GM10248 (cell line): ENCODE data around the gene WDR1.

Source experiments
- CTCF ChIA-PET: fragments of 300-600 bp; sonication (Branson Sonifier 250); formaldehyde crosslinking; extraction: SDS; loops from one replicate; lab custom pipeline; 2021; ENCODE audit warnings: antibody characterized with exemption; lab: Yijun Ruan, JAX
- POLR2A ChIA-PET: fragments of 350-650 bp; sonication (Branson Sonifier 250); formaldehyde crosslinking; extraction: SDS; loops from one replicate; lab custom pipeline; 2020; ENCODE audit warnings: antibody characterized with exemption; lab: Yijun Ruan, JAX
- DNase-seq: peaks from one replicate; pipeline ENCODE4 v3.0.0; 2012; ENCODE audit errors: extremely low spot score
- TF ChIP-seq, protein P1 (sequence below): IDR thresholded peaks from 2 replicates; pipeline ENCODE4 v1.5.1; 2012; ENCODE audit warnings: mild to moderate bottlenecking, low read depth; ENCODE audit errors: extremely low read depth, missing control alignments, control extremely low read depth

Gene WDR1

DNA sequence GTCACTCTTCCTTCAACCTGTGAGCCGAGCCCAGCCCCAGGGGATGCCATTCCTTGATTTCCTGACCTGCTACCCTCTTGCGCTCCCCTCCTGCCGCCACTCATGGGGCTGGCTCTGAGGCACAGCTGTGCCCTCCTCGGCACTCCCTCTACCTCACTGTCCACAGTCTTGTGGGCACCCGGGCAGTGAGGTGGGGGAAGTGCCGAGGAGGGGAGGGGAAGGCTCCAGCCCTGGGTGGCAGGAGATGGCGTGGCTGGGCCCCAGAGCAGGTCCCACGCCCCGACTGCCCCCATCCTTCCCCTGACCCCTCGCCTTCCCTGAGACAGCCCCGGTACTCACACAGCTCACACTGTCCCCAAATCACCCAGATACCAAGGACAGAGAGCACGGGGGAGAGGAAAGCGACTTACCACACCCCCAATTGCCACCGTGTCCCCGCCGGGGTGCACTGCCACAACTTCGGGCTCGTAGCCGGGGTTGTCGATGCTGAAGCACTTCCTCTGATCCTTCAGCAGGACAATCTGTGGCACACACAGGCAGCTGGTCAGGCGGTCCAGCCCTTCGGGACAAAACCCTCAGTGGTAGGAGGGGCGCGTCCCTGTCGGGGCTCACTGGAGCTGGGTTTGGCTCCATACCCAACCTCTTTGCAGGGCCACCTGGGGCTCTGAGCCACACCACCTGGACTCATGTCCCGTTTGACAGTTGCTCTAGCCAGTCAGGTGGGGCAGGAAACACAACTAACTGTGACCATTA, 37.9 kb downstream of the WDR1 start:
- ChIA-PET CTCF (interaction anchor here (1.4 kb wide), 1 partner anchor 9 kb away, joined by 5 read pairs; no protein-coding TSS in a partner anchor), POLR2A (interaction anchor here (0.5 to 1.2 kb wide), 2 partner anchors 10 to 18 kb away, joined by 3 read pairs; no protein-coding TSS in a partner anchor)
- DNase-seq: peak; percentile 12
- TF ChIP-seq, protein P1, sequence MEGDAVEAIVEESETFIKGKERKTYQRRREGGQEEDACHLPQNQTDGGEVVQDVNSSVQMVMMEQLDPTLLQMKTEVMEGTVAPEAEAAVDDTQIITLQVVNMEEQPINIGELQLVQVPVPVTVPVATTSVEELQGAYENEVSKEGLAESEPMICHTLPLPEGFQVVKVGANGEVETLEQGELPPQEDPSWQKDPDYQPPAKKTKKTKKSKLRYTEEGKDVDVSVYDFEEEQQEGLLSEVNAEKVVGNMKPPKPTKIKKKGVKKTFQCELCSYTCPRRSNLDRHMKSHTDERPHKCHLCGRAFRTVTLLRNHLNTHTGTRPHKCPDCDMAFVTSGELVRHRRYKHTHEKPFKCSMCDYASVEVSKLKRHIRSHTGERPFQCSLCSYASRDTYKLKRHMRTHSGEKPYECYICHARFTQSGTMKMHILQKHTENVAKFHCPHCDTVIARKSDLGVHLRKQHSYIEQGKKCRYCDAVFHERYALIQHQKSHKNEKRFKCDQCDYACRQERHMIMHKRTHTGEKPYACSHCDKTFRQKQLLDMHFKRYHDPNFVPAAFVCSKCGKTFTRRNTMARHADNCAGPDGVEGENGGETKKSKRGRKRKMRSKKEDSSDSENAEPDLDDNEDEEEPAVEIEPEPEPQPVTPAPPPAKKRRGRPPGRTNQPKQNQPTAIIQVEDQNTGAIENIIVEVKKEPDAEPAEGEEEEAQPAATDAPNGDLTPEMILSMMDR: no peak

DNA sequence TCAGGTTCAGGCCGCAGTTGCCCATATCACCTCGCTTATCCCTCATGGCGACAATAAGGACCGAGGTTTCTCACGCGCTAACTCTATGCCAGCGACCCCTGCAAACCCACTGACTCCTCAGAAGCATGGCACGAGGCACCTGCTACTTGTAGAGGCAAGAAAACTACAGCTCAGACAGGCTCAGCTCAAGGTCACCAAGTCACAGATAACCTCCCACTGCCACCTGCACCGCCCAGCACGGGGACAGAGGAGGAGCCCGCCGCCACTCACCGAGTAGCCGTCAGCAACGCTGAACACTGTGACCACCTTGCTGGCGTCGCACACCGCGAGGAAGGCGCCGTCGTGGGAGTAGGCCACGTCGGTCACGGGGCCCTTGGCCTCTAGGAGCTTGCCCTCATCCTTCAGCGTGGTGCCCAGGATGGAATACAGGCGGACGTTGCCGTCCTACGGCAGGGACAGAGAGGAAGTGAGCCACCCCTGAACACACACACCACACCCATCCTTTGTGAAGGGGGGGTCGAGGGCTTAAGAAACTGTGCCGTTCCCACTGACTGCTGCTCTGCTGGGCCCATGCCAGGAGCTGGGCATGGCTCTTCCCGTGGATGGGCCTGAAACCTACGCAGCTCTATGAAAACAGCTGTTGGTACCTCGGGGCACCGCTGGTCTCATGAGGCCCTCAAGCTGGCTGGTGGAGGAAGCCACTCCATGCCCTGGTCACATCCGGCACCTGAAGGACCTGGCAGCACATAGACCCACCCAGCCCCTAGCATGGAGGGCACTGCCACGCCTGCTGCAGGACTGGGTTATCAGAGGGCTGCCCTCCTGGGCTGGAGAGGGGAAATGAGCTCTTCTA, 38.9 kb downstream of the WDR1 start:
- TF ChIP-seq, protein P1: no peak
- CTCF ChIA-PET: interaction anchor here (1.4 kb wide), 2 partner anchors 8 to 16 kb away, joined by 3 to 5 read pairs; no protein-coding TSS in a partner anchor
- peak; percentile 13 for DNase-seq
- POLR2A ChIA-PET: interaction anchor here (0.5 to 1.2 kb wide), 2 partner anchors 11 to 19 kb away, joined by 3 read pairs; no protein-coding TSS in a partner anchor

DNA sequence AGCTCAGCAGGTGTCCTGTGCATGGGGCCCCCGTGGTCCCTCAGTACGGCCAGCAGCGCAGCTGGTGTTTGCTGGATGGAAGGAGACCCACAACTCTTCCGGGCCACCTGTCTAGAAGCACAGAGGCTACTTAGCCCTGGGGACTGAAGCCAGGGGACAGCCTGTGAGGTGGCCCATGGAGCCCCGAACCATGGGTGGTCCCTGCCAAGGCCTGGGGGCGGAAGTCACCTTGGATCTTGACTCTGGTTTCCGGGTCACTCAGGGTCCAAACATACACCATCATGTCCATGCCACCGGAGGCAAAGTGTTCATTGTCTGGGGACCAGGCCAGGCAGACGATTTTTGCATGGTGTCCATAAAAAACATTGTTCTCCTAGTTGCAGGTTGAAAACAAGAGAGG, 39.5 kb downstream of the WDR1 start:
- TF ChIP-seq, protein P1: no peak
- CTCF ChIA-PET: interaction anchor here (1.4 to 1.7 kb wide), 2 partner anchors 11 to 16 kb away, joined by 3 to 4 read pairs; no protein-coding TSS in a partner anchor
- DNase-seq: no peak
- POLR2A ChIA-PET: interaction anchor here (1.2 kb wide), 1 partner anchor 20 kb away, joined by 3 read pairs; no protein-coding TSS in a partner anchor

DNA sequence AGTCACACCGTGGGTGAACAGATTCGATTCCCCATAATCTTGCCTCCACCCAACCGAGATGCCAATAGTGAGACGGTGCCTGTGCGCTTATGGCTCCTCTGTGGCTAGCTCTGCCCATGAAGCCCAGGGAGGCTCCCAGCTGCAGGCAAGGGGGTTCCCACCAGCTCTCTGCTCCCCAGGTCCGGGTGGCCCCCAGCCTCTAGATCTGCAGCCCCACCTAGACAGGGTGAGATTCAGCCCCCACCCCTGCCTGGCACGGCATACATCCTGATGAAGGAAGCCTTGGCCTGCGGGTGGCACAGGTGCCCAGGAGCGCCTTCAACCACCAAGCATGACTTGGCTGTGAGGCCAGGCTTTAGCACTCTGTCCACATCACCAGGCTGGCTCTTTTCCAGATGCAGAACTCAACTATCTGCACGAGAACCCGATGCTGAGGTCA, 40.6 kb downstream of the WDR1 start:
- no peak for DNase-seq
- TF ChIP-seq, protein P1: no peak
- CTCF ChIA-PET: interaction anchor here (1.7 kb wide), 1 partner anchor 9 kb away, joined by 4 read pairs; no protein-coding TSS in a partner anchor
- POLR2A ChIA-PET: no interaction called here

DNA sequence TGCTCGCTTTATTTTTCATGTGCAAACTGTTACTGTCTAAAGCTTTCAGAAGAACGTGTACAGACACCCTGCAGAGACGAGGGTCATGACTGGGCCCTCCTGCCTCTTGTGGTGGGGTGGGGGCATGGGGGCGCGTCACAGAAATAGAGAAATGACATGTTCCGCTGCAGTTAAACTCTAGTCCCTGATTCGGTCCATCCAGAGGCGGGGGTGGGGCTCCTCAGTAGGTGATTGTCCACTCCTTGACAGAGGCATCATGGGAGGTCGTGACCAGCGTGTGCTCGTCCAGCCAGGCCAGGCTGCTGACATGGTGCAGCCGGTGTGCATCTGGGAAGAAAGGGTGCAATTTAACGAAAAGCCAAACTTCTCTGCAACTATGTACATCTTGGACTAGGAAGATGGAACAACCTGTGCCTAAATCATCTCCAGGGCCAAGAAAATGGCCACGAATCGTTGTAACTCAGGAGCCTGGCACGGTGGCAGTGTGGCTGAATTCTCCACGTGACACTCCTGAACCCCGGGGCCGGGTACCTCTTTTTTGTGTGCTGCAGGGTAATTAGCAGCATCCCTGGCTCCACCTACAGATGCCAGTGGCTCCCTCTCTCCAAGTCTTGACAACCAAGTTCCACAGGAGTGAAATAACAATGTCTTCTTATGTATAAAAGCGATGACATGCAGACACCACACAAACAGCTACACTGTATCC, 41.3 kb downstream of the WDR1 start:
- ChIA-PET CTCF (interaction anchor here (1.7 kb wide), 1 partner anchor 9 kb away, joined by 4 read pairs; no protein-coding TSS in a partner anchor), POLR2A (no interaction called here)
- DNase-seq: no peak
- TF ChIP-seq, protein P1: no peak

DNA sequence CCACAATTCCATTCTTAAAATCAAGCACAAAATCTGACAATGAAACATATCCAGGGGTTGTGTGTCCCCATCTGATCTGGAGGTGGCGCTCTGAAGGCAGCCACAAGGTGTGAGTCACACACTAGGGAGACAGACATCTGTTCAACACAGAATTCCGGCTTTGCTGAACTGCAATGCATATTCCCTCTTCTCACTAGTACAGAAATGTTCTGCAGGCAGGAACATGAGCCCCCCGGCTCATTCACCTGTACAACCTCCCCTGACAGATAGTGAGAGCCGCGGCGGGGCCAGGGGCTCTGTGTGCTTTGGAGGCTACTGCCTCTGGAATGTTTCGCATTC, 41.9 kb downstream of the WDR1 start:
- CTCF ChIA-PET: no interaction called here
- TF ChIP-seq, protein P1: peak; percentile 28
- peak; percentile 19 for DNase-seq
- POLR2A ChIA-PET: no interaction called here
